ENCODE data around the gene IL36B.
A peak's percentile ranks its signal among the peaks of the same experiment; 100 is the strongest.

Gene IL36B

DNA sequence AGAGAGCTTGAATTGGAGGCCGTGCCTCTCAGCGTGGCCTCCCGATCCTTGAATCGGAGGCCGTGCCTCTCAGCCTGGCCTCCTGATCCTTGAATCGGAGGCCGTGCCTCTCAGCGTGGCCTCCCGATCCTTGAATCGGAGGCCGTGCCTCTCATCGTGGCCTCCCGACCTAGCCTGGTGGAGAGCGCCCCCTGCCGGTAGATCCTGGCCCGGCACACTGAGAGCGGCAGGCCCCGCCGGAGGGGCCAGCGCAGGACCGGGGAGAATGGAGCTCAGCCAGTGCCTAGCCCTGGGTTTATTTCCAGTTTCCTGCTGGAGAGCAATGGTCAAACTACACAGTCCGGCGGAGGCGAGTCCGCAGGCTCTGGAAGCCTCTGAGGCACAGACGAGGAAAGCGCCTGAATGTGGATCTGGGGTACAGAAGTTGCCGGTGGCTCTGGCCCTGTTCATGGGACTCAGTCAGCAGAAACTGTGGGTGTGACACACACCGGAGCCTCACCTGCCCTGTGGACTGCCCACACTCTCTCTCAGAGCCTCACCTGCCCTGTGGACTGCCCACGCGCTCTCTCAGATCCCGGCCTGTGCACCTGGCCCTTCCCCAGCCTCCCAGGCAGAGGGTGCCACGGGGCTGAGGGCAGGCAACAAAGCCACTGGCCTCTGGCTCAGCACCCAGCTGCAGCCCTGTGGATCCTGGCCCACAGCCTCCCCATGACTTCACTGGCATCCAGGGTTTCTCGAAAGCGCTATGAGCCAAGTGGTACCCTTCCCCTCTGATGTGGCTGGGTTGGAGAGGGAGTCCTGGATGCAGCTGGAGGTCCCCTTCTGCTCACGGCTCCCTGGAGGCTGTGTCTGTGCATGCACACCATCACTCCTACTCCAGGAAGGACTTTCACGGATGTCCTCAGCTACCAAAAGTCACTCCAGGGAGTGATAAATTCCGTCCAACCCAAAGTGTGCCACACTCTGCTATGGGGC, 1.5 kb downstream of the IL36B start:
- DNase-seq = no peak

DNA sequence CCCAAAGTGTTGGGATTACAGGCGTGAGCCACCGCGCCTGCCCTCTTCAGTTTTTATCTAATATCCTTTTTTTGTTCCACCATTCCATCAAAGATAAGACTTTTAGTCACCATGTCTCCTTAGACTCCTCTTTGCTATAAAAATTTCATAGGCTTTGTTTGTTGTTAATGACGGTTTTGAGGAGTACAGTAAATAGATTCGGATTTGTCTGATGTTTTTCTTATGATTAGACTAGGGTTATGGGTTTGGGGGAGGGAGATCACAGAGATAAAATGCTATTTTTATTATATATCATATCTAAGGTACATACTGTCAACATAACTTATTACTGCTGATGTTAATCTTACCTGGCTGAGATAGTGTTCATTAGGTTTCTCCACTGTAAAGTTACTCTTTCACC, 6.2 kb downstream of the IL36B start:
- no peak for DNase-seq

DNA sequence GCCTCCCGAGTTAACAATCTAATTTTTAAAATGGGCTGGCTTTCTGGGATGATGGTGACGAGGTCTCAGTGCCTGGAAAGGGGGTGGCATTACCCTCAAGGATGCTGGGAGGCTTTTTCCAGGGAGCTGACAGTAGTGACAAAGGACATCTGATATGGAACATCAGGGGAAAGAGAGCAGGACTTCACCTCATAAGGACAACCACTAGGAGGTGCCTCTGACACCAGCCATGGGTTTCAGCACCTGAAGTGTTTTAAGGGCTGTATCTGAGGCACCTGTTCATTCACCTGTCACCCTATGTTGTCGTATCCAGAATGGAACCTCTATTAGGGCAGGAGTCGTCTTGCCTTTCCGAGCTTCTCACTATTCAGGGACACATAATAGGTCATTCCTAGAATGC, 10.8 kb downstream of the IL36B start:
- DNase-seq = no peak

DNA sequence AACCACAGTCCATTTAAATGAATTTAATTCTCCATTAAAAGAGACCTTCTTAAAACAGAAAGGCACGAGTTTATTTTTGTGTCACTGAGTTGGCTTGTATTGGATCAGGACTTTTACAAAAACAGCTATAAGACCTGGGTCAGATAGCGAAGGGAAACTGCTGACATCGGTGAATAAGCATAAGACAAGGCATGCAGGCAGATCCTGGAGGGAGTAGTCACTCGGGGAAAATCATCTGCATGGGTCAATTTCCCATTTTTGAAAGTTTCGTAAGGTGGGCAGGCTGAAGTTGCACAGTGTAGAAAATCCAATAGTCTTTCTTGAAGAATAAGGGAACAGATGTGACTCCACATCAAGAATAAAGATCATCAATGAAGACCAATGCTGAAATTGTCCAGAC, 12.9 kb downstream of the IL36B start:
- no peak for DNase-seq

DNA sequence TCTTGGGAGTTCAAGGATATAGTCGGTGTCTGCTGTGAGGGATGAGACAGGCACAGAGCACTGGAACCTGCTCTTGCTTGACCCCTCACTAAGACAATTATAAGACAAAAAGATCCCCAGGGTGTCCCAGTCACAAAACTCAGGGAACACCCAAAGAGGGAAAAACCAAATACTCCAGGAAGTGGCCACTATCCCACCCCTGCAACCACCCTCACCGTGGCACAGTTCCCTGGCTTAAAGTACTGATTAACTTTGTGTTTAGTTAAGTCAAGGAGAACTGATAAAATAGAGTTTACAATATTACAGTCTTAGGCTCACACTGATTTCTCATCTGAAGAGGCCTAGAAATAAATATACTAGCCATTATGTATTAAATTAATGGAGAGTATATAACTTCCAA, 13.5 kb downstream of the IL36B start:
- no peak for DNase-seq

DNA sequence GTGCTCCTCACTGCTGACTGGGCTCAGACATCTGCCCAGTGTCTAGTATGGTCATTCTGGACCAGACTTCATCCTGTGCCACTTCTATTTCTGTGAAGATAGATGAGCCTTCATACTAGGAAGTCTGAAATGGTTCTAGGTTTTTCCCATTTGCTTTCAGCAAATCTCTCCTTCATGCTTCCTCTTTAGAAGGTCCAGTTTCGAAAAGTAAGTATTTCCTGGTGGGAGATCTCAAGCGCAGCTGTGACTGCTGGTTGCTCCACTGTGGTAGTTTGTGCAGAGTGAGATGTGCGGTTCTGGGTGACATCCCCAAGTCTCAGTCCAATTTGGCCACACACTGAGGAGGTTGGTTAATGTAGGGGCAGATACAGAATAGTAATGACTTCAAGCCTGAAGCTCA, 14.4 kb downstream of the IL36B start:
- DNase-seq = no peak

DNA sequence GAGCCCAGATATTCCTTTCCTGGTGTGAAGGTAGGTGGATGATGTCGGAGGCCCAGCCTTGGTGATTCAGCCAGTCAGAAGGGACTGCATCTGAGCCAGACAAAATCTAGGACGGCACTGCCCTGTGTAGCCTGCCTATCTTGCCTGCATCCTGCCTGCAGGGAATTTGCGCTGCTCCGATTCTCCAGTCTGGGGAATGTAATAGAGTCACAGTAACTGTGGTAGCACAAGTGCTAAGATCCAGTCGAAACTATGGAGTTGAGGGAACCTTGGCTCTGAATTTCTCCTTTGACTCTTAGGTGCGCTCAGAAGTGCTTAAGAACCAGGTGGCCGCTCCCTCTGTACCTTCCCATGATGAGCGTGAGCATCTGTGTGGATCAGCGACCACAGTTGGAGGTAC, 15.9 kb downstream of the IL36B start:
- no peak for DNase-seq

DNA sequence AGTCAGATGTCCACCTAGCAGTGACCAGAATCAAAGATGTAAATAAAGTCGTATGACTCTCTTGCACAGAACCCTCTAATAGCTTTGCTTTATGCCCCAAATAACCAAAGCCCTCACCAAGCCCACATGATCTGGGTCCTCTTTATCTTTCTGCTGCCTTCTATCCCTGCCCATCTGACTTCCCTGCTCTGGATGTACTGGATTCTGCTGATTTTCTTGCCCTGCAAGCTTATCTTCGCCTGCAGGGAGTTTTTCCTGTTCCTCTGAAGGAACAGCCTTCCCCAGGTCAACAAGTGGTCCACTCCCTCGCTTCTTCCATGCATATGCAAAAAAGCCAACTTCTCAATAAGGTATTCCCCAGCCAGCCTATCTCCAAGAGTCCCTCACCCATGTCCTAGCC, 18.7 kb downstream of the IL36B start:
- no peak for DNase-seq

DNA sequence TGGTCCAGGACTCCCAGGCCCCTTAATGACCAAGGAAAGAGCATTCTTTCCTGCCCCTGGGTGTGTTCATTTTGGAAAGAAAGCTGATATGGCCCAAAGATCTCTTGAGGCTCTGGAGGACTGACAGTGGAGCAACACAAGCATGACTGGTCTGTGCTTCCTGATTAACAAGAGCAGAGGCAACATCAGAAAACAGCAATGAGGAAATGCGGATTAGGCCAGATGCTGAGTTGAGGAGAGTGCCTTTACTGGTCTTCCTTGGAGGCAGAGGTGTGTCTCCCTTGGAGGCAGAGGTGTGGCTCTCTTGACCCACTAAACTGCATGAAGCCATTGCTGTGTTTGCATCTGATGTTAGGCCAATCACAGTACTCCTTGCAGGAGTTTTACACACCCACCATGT, 19.9 kb downstream of the IL36B start:
- no peak for DNase-seq

DNA sequence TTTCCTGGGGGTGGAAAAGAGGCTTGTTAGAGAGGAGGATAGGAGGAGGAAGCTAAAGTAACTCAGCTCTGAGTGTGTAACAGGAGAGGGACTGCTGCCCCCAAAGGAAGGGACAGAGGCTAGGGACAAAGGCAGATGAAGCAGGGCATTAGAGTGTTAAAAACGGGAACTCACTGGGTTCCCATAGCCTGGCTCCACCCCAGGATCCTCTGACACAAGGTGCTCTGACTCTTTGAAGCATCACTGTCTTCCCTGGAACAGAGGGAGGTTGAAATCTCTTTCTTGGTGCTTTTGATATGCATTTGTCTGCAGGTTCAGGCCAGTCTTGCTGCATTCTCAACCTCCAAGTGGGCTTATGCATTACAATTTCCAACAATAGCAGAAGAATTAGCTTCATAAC, 24.6 kb downstream of the IL36B start:
- DNase-seq = no peak

DNA sequence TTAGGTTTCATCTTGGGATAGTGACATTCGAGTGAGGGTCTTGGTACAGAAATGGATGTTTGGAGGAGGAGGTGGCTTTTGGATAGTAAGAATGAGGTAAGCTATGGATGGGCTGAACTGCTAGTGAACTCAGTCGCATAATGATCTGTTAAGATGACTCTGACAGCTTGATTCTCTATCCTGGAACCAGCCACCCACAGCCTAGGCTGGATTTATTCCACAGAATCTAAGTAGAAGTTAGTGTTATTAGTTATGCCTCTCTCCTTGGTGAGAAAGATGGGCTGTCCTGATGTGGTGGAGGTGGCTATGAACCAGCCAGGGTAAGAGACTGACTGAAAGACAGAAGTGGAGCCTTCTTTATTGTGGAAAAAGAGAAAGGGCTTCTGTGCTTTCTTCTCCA, 25.0 kb downstream of the IL36B start:
- DNase-seq = no peak

DNA sequence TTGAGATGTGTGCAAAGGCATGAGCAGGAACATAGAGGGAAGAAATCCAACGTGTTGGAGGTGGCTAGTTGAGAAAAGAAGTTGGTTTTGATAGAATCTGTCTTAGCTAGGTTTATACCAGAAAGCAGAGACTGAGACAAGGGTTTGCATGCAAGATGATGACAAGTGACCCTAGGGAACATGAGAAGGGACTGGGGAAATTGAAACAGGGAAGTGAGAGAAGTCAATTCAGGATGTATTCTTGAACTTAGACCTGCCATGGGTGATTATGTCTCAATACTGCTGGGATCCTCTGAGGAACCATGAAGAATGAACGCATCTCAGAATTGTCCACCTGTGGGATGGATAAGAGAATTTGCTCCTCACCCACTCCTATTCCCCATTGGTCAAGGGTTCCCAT, 26.9 kb downstream of the IL36B start:
- DNase-seq = no peak

DNA sequence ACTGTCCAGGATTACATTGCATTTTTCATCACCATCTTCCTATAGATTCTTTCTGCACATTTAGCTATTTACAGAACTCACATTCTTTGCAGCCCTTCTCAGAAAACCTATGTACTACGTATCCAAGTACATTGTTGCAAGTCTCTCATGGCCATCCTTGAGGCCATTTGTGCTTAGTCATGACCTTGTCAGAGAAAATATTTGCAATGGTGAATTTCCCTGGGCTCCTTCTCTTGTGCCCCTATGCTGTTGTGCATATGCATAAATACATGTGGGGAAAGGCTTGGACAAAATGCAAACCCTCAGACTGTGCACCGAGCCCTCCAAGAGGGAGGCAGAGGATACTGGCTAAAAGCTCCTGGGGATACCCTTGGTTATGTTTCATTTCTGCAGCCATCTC, 27.9 kb downstream of the IL36B start:
- no peak for DNase-seq

DNA sequence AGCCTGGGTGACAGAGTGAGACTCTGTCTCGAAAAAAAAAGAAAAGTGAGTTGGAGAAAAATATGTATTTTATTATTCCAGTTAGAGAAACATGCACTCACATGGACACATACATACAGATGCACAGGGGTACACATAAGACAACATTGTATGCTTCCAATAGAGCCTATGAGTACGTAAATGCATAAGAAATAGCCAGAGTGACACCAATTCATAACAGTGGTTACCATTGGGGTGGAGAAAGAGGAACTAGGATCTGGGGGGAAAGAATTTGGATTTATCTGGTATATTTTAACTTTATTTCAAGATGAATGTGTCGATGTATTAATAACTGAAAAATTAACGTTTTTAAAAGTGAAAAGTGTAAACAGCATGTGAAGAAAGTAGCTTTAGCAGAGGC, 31.4 kb downstream of the IL36B start:
- no peak for DNase-seq

DNA sequence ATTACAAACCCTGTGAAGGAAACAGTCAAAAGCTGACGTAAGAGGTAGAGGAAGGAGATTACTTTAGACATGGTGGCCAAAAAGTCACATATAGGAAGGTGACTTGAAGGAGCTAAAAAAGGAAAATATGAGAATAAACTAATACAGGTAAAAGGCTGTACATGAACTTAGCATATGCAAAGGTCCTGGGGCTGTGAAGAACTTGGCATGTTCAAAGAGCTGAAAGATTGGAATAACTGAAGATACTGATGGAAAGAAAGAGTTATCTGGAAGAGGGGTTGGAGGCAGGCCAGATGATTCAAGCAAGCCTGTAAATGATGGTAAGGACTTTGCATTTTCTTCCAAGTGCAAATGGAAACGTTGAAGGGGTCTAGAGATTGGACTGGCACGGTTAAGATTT, 34.2 kb downstream of the IL36B start:
- DNase-seq = no peak

DNA sequence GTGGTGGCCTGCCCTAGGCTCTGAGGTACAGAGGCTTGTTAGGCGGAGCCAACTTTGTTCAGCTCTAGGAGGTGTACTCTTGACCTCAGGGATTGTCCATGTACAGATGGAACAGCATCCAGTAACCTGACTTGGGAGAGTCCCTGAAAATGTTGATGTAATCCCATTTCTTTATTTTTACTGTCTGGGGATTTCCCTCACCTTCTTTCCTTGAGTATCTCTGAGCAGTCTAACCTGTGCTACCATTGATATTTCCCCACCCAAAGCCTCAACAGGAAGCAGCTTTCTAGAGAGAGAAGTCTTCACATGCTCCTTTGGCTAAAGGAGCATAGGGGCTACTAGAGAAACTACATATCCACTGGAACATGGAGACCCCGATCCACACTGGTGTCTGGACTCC, 37.0 kb downstream of the IL36B start:
- DNase-seq = no peak

DNA sequence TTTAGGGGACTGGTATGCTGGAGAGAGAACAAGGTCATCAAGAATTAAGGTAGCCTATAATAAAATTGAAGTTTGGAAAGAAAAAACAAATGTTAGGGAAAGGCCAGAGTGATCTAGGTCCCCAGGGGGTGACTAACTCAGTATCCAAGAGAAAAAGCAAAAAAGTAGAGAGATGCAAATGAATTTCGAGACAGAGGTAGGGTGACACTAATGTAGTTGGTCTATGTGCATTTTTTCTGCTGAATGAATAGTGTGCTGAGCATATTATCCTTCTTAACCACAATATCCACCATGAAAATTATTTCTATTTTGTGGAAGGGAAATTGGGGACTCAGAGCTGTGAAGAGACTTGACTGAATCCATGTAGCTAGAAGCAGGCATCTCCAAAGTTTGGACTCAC, 37.6 kb downstream of the IL36B start:
- DNase-seq = no peak

DNA sequence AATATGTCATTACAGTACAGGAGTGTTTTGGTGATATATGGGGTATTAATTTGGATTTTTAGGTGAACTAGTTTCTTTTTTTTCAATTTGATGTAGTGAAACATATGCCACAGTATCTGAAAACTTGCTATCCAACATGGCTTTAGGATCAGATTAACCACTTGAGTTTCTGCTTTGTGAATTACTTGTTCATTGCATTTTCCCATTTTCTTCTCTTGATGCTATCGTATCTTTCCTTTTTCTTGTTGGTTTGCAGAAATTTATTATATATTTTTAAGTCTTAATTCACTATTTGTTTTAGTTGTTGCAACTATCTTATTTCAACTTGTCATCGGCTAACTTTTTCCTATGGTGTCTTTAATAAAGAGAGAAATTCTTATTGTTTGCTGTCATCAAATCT, 38.6 kb downstream of the IL36B start:
- DNase-seq = no peak

DNA sequence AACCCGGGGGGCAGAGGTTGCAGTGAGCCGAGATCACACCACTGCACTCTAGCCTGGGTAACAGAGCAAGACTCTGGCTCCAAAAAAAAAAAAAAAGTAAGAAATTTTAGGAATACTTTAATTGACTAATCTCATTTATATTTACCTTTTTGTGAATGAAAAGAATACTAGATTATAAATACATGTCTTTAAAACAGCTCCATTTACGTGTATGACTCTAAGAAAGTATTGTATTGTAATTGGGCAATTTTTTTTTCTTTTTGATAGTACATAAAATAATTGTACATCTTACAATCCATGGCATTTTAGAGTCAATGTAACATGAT, 39.4 kb downstream of the IL36B start:
- DNase-seq = no peak

DNA sequence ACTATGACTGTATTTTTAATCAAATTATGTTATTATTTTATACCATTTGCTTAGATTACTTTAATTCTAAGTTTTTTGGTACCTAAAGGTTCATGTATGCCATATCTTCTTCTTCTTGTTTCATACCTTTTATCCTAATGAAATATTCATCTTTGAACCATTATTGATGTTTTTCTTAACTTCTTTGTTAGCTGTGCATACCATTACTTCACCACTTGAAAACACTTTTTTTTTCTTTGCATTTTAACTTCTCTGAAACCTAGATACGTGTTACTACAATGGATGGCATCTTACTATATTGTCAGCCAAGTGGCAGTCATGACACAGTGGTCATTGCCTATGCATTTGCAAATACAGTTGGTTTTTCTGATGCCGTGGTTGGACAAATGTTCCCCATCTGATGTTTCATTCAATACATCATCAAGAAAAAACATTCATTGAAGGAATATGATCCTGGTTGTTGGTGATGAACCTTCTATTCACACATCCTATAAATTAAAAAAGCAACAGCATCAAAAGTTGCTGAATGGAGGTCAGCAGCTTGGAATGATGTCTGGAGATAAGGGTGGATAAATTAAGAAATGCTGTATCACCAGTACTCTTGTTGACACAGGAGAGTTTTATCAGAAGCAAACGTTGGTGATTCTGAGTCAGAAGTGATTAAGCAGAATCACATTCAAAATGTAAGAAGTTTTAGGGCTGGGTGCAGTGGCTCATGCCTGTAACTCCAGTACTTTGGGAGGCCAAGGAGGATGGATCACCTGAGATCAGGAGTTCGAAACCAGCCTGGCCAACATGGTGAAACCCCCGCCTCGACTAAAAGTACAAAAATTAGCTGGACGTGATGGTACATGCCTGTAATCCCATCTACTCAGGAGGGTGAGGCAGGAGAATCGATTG, 40.0 kb downstream of the IL36B start:
- peak; percentile 39 for DNase-seq

DNA sequence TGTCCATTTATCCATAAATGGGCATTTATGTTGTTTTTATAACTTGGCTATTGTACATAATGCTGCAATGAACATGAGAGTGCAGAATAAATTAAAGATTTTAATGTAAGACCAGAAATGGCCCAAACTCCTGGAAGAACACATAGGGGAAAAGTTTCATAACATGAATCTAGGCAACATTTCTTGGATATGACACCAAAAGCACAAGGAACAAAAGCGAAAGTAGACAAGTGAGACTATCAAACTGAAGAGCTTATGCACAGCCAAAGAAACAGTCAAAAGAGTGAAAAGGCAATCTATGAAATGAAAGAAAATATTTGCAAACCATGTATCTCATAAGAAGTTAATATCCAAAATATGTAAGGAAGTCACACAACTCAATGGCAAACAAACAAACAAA, 41.6 kb downstream of the IL36B start:
- DNase-seq = no peak

DNA sequence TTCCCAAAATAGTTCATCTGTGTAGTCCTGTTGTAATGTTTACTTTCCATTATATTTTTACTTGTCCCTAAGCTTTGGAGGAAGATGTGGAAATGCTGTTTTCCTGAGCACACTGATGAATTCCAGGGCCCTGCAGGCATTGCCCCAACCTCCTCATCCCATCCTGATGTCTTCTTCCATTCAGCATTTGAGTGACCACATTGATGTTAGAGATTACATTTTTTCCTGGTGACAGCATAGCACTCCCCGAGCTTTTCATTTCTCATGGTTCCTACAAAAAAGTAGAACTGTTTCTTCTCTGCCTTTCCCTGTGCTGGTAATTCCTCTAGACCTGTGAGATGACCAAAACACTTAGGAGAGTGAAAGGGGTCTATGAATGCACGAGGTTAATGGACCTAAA, 42.6 kb downstream of the IL36B start:
- peak; percentile 22 for DNase-seq

DNA sequence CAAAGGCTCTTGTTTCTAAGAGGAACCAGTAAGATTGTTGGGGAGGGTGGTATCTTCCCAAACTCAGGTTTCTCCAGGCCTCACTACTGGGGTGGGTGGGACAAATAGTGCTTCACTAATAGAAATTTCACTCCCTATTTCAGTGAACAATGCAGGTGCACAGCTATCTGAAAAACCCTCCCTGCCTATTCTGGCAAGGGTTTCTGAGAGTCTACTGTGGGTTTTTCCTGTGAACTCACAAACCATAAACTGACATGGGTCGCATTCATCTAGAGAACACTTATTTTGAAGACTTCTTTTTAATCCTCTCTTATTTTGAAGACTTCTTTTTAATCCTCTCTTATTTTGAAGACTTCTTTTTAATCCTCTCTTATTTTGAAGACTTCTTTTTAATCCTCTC, 43.0 kb downstream of the IL36B start:
- no peak for DNase-seq

DNA sequence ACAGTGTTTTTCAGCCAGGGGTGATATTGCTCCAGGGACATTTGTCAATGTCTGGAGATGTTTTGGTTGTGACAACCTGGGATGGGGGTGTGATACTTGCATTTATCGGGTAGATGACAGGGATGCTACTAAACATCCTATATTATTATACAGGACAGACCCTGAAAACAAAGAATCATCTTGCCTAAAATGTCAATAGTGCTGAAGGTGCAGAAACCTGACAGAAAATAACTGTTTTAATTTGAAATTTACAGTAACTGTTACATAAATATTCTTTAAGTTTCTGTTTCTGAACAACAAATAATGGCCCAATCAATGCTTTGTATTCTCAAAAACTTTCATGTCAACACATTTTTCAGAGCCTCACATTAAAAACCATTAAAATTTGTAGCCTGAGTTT, 45.4 kb downstream of the IL36B start:
- no peak for DNase-seq
